RPMI8226 (cell line): Measurements from ENCODE around the gene UNK.
"Not testable (repeated sequence)": the region's sequence is repeated elsewhere in the genome, so short reads cannot be mapped to it uniquely, and the experiment has no call there.

ENCODE experiments used
- DNase-seq: peaks from one replicate; pipeline ENCODE4 v3.0.0-alpha.2; 2015

The UNK gene

DNA sequence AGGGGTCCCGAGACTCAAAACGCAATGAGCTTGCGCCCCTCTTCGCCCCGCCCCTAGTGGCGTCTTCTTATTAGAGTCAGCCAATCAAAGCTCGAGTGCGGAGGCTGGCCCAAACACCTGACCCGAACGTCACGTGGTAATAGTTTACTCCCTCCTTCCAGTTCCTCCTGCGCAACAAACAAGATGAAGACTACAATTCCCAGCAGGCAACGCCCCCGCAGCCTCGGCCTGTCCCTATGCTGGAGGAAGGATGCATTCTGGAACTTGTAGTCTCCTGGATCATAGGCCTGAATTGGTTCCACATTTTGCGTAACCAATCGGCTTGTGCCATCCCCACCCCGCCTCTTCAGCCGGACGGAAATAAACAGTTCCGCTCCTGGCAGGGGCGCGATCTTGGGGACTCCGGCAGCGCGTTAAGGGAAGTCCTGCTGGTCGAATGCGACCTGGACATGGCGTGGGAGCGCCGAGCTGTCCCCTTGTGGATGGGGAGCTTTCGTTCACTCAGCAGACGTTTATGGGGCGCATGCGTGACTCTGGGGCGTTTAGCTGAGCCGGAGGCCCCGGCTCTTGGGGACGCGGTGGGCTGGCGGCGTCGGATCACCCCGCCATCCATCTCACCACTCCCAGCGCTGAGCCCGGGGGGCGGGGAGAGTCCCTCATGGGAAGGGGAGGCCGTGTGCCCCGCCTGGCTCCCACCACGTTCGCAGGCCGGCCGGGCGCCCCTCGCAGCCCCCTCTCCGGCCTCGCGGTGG lies 70.9 kb downstream of the UNK start, which contains the start of gene WBP2:
Gene WBP2 (minus strand): TSS at position 26 of the 752 bp plus-strand sequence. CDS start 38 bp downstream, outside the sequence.
- DNase-seq: peak; percentile 98

DNA sequence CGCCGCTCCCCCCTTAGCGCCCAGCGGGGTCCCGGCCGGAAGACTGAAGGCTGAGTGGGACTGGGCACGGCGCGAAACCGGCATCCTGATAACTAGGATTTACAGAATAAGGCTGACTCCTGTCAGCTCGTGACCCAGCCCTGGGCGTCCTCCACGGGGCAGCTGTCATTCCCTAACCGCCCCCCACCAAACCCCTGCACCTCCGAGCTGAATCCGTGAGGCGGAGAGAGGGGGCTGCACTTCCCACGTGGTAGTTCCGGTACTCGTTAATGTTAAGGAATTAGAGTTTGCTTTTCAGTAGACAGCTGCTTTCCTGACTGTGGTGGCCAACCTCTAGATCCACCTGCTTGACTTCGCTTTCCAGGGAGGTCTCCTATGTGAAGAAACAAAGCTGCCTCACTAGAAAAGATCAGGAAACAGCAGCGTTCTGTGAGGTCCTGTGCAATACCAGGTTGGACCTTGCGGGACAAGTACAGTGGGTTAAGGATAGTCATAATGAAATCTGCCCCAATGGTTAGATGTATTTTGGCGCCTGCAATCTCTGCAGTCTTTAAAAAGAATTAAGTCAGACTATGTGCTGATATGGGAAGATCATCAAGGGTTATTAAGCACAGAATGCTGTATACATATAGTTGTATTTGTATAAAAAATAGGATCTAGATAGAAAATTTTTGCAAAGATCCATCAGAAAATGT lies 71.6 kb downstream of the UNK start:
- peak; percentile 66 for DNase-seq

DNA sequence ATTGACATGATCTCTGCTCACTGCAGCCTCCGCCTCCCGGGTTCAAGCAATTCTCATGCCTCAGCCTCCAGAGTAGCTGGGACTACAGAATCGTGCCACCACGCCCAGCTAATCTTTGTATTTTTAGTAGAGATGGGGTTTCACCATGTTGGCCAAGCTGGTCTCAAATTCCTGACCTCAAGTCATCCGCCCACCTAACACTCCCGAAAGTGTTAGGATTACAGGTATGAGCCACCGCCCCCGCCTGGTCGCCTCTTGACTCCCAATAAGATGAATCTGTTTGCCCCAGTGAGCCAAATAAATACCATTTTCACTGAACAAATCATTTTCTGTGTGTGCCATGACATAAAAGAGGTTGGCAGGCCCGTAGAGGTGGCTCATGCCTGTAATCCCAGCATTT lies 74.8 kb downstream of the UNK start:
- DNase-seq: not testable (repeated sequence)

DNA sequence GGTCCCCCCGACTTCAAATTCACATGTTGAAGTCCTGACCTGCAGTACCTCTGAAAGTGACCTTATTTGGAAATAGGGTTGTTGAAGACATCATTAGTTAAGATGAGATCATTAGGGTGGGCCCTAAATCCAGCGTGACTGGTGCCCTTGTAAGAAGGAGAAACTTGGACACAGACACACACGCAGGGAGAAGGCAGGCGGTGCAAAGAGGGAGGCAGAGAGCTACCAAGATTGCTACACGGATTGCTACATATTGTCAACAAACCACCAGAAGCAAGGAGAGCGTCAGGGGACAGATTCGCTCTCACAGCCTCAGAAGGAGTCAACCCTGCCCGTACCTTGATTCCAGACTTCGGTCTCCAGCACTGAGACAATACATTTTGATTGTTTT lies 77.3 kb downstream of the UNK start:
- no peak for DNase-seq

DNA sequence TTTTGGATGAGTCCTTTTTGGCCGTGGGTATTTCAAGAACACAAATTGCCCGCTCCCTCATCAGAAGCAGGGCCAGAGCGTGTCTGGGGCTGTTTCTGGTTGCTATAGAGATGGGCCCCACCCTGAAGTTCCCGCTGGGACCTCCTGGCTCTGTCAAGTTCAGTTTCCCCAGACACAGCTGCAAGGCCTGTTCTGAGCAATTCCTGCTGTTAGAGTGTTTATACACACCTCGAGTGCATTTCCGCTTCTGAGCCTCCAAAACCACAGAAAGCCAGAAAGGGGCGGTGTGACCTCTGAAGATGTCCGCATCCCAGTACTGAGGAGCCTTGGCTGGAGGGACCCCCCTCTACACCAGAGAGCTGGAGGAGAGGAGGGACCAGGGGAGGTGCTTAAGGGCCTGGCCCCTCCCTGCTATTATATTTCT lies 79.9 kb downstream of the UNK start:
- DNase-seq: peak; percentile 93

DNA sequence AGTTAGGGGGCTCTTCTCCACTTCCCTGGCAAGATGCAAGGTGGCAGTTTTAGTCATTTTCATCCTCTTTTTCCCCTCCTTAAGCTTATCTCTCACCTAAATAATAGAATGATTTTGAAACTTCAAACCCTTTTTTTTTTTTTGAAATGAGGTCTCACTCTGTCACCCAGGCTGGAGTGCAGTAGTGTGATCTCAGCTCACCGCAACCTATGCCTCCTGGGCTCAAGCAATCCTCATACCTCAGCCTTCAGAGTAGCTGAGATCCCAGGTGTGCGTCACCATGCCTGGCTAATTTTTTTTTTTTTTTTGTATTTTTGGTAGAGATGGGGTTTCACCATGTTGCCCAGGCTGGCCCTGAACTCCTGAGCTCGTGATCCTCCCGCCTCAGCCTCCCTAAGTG lies 80.3 kb downstream of the UNK start:
- DNase-seq: peak; percentile 72

DNA sequence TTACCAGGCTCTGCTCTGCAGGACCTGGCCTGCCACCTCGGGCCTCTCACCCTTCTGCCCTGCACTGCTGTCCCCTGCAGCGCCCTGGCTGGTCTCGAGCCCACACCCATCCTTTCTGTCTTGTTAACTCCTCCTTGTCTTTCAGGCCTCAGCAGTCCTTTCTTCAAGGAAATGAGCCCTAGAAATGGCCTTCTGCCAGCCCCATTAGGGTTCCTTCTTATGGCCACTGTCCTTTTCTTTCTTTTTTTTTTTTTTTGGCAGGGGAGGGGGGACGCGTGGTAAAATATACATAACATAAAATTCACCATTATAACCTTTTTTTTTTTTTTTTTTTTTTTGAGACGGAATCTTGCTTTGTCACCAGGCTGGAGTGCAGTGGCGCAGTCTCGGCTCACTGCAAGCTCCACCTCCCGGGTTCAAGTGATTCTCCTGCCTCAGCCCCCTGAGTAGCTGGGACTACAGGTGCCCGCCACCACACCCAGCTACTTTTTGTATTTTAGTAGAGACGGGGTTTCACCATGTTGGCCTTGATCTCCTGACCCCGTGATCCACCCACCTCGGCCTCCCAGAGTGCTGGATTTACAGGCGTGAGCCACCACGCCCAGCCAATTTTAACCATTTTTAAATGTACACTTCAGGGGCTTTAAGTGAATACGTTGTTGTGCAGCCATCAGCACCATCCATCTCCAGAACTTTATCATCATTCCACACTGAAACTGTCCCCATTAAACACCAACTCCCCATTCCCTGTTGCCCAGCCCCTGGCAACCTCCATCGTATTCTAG lies 81.0 kb downstream of the UNK start:
- DNase-seq: peak; percentile 74

DNA sequence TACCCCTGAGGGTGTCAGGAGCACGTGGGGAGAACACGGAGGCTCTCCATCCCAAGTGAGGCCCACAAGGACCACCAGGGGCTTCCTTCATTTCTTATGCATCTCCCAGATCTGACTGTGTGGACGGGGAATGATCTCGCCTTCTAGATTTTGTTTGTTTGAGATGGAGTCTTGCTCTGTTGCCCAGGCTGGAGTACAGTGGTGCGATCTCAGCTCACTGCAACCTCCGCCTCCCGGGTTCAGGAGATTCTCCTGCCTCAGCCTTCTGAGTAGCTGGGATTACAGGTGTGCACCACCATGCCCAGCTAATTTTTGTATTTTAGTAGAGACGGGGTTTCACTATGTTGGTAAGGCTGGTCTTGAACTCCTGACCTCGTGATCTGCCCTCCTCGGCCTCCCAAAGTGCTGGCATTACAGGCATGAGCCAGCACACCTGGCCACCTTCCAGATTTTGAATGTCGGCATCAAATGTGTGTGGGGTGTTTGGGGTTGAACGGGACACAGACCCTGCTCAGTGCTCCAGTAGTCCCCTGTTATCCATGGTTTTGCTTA lies 84.2 kb downstream of the UNK start:
- DNase-seq: not testable (repeated sequence)

DNA sequence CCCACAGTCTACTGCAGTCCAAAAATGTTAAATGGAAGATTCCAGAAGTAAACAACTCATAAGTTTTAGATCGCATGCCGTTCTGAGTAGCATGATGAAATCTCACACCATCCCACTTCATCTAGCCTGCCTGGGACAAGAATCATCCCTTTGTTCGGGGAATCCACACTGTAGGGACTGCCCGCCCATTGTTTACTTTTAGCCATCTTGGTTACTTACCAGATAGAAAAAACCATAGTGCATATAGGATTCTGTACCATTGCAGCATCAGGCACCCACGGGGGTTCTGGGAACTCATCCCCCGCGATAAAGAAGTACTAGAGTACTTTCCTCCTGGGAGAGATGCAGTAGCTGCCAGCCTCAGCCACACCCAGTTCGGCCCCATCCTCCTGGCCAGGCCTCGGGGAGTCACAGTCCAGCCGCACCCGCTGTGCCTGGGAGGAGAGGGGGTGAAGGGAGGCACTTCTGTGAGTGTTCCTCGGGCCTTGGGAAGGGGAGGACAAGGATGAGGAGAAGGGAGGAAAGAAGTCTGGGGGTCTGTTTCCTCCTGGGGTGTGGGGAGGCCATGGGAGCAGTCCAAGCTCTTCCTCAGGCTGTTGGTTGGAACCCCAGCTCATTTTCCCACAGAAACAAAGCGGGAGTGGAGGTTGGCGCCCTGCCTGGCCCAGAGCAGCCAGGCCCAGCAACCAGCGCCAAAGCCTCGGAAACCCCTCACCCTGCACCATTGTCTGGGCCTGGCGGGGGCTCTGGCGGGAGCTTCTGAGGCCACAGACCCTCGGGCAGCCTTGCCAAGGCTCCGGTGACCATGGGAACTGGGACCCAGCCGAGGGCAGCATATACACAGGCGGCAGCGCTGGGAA lies 84.9 kb downstream of the UNK start:
- no peak for DNase-seq

DNA sequence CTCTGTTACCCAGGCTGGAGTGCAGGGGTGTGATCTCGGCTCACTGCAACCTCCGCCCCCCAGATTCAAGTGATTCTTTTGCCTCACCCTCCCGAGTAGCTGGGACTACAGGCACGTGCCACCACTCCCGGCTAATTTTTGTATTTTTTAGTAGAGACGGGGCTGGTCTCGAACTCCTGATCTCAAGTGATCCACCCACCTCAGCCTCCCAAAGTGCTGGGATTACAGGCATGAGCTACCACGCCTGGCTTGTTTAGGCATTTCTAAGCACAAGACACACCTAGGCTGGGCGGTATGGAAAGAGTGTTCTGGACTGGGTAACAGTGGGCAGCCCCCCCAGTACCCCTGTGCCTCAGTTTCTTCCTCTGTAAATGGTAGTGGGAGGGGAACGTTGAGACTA lies 85.6 kb downstream of the UNK start:
- not testable (repeated sequence) for DNase-seq

DNA sequence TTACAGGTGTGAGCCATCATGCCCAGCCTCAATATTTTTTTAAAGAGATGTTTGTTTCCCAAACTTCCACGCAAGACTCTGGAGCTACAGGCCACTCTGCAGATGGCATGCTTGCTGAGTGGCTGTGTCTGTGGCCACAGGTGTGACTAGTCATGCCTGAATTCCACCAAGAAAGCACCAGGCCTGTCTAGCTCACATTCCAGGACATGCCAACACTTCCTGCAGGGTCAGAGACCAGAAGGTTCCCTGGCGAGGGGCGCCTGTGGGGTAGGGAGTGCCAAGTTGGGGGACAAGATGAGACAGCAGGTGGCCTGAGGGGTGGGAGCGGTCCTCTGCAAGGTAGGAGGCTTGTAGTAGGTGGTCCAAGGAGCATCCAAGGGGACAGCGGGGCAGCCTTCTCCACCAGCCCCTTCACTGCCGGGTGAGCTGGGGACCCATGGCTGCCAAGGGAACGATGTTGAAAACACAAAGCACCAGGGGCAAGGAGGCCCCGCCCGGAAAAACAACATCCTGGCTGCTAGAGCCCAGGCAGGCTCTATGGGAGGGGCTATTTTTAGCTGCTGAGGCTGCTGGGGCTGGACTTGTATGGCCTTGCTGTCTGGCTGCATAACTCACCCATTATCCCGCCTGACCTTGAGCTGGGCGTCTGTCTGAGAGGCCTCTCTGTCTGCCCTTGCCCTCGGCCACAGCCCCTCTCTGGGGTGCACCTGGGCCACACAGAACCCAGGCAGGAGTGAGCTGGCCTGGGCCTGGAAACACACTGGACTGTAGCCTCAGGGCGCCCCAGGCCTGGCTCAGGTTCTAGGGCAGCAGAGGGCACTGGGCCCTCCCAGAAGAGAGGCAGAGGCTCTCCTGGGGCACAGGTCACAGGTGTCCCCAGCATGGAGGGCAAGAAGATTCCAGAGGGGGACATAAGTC lies 88.1 kb downstream of the UNK start:
- peak; percentile 93 for DNase-seq

DNA sequence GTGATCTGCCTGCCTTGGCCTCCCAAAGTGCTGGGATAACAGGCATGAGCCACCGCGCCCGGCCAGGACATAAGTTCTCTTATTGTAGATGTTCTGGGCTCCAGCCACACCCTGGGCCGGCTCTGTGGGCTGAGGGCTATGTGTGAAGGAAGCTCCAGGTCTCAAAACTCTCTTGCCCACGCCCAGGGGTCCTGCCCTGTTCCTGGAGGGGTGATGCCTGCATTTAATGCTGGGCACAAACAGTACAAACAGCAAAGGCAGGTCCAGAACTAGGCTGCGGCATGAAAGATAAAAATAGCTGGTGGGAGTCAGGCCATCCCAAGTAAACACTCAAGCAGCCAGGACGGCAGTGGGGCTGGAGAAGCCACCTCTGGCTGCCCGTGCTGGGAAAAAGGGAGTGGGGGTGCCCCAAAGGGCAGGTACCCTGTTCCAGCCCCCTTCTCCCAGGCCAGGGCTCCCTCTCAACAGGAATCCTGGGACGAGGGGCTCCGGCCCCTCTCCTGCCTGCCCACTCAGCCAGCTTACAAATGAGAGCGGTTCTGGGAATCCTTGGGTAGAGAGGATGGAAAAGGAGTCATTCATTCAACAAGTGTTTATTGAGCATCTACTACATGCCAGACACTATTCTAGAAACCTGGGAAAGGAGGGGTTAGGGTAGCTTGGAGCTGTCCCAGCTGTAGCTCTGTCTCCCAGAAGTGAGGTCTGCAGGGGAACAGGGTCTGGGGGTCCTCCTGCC lies 89.1 kb downstream of the UNK start:
- peak; percentile 3 for DNase-seq

DNA sequence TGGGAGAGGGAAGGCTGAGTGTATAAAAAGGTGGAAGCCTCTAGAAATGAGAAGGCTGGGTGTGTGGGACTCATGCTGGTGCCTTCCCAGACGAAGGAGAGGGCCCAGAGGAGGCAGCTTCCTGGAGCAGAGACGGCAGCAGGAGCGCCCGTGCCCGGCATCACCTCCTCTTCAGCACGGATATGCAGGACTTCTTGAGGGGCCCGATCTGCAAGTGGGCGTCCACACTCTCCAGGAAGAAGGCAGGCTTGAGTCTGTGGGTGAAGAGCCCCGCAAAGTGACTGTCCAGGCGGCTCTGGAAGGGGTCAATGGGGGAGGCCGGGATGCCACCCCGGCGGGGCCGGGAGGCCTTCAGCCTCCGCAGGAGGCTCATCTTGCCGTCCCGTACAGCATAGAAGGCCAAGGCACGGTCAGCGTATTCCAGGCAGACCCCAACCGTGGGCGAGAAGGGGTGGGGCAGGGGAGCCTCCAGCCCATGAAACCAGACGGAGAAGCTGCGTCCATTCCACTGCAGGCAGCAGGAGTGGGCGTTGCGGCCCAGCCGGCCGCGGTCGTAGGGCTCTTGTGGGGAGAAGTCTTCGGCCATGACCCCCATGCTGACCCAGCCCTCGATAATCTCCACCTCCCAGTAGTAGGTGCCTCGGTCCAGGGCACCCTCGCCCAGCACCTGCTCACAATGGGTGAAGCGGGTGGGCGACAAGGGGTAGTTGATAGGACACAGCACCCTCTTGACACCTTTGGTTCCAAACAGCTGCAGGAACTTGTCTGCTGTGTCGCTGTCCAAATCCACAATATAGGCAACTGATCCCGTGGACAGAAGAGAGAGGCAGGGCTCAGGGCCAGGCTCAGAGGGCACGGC lies 89.9 kb downstream of the UNK start:
- peak; percentile 10 for DNase-seq
